Muscle of leg (tissue), 11 donors: ENCODE measurements around the gene TAF11L10. TPM values are rescaled to one million over a fixed set of nuclear protein-coding genes. Genes with fewer than 3 reads are reported as not detected.
"Not testable (repeated sequence)": the region's sequence is repeated elsewhere in the genome, so short reads cannot be mapped to it uniquely, and the experiment has no call there.

Experiments used
- DNase-seq: peaks from one replicate; pipeline ENCODE4 v3.0.0; 2013
- H3K27ac ChIP-seq: one replicate; pipeline ENCODE4 v1.5.1; 2013; ENCODE audit warnings: mild to moderate bottlenecking, low read length, control low read depth
- H3K27me3 ChIP-seq: one replicate; pipeline ENCODE4 v1.6.1; 2013; ENCODE audit warnings: low read length; ENCODE audit not compliant: control insufficient read depth, insufficient read depth
- H3K36me3 ChIP-seq: one replicate; pipeline ENCODE4 v1.6.1; 2013; ENCODE audit warnings: low read length; ENCODE audit not compliant: control insufficient read depth, insufficient read depth
- H3K4me1 ChIP-seq: one replicate; pipeline ENCODE4 v1.6.1; 2013; ENCODE audit warnings: low read length; ENCODE audit not compliant: control insufficient read depth, insufficient read depth
- H3K4me3 ChIP-seq: one replicate; pipeline ENCODE4 v1.5.1; 2013; ENCODE audit warnings: low read length, control low read depth
- H3K9me3 ChIP-seq: replicated peaks from 2 replicates; pipeline ENCODE4 v1.6.1; 2013; ENCODE audit warnings: low read depth, low read length; ENCODE audit not compliant: control insufficient read depth
- WGBS: methylation state at CpG from one replicate; pipeline ENCODE4 v1.1.5; 2013; ENCODE audit warnings: missing lambda C conversion rate; ENCODE audit not compliant: insufficient coverage; 5-methylcytosine and 5-hydroxymethylcytosine counted together
- polyA plus RNA-seq, 8 donors: library from polyadenylated mRNA; unstranded; fragments of 120-200 nt; gene quantifications; one replicate each; pipeline versions ENCODE4 v1.2.1 to v1.2.3, GENCODE V29; 2013; ENCODE audit warnings: inconsistent platforms in 1 of 8, low replicate concordance in 1 of 8; ENCODE audit not compliant: insufficient read length in 8 of 8, insufficient read depth in 1 of 8
- total RNA-seq: library from RNA; stranded (reverse); fragments of 120-200 nt; gene quantifications from one replicate; pipeline ENCODE4 v1.2.4, GENCODE V29; 2013

TAF11L10 gene
- total and polyA plus RNA-seq, 9 donors, result not detected

GRCh38 chr5:17603880-17604279 is 6.3 kb upstream of the TAF11L10 start, which contains the start of gene TAF11L11:
TAF11L11 (plus strand) TSS chr5:17604183.
- not testable (repeated sequence) for DNase-seq, H3K27ac ChIP-seq
- 70% methylated on average over 2 of the region's 6 CpGs for WGBS

GRCh38 chr5:17594255-17594654 is 3.4 kb downstream of the TAF11L10 start, which contains the start of gene TAF11L9:
TAF11L9 (minus strand) TSS chr5:17594394.
- not testable (repeated sequence) for H3K27me3 ChIP-seq, H3K36me3 ChIP-seq, H3K27ac ChIP-seq, DNase-seq, H3K4me3 ChIP-seq, H3K9me3 ChIP-seq, H3K4me1 ChIP-seq
- WGBS, result no CpG with 5 or more reads among the region's 15 CpGs

More at GRCh38 chr5:17603880-17604279, 6.3 kb upstream of the TAF11L10 start, which contains the start of gene TAF11L11:
- H3K4me1 ChIP-seq, H3K9me3 ChIP-seq, H3K27me3 ChIP-seq, H3K4me3 ChIP-seq, H3K36me3 ChIP-seq: not testable (repeated sequence)

DNA sequence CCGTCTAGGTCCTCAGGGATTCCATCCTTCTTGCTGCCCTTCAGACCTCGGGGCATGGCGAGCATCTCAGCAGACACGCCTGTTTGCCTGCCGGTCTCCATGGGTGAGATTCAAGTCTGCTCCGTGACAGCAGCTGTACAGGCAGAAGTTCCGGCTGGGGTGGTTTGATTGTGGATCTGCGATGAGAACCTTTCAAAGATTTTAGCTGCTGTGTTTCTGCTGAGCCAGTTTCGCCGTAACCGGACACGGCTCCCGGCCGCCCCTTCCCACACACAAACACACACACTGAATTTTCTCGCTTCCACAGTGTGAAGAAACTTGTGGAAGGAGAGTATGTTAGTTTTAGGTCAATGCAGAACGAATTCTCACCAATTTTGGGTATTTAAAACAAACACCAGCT is 6.8 kb downstream of the TAF11L10 start, which contains the start of gene TAF11L8:
Gene TAF11L8 (minus strand): TSS at position 101 of the 400 bp plus-strand sequence.
- H3K36me3 ChIP-seq, H3K27me3 ChIP-seq, H3K27ac ChIP-seq, H3K9me3 ChIP-seq, H3K4me3 ChIP-seq, DNase-seq, H3K4me1 ChIP-seq: not testable (repeated sequence)
- no CpG with 5 or more reads among the region's 16 CpGs for WGBS

DNA sequence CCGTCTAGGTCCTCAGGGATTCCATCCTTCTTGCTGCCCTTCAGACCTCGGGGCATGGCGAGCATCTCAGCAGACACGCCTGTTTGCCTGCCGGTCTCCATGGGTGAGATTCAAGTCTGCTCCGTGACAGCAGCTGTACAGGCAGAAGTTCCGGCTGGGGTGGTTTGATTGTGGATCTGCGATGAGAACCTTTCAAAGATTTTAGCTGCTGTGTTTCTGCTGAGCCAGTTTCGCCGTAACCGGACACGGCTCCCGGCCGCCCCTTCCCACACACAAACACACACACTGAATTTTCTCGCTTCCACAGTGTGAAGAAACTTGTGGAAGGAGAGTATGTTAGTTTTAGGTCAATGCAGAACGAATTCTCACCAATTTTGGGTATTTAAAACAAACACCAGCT is 12.0 kb downstream of the TAF11L10 start, which contains the start of gene TAF11L7:
Gene TAF11L7 (minus strand): TSS at position 101 of the 400 bp plus-strand sequence.
- H3K9me3 ChIP-seq, H3K27me3 ChIP-seq, H3K4me1 ChIP-seq, H3K36me3 ChIP-seq, DNase-seq, H3K27ac ChIP-seq, H3K4me3 ChIP-seq: not testable (repeated sequence)
- WGBS, result no CpG with 5 or more reads among the region's 16 CpGs

Other genes with a start within 250 kb of the TAF11L10 start
- gene TAF11L2, start 99.6 kb downstream of the TAF11L10 start, total RNA-seq, result not detected
- gene TAF11L2, start 99.6 kb downstream of the TAF11L10 start, polyA plus RNA-seq, result not detected
- not detected for gene TAF11L3, start 79.5 kb downstream of the TAF11L10 start, total RNA-seq
- gene TAF11L3, start 79.5 kb downstream of the TAF11L10 start, polyA plus RNA-seq, result not detected
- gene TAF11L4, start 76.0 kb downstream of the TAF11L10 start, total RNA-seq, result not detected
- gene TAF11L4, start 76.0 kb downstream of the TAF11L10 start, polyA plus RNA-seq, result not detected
- not detected for gene TAF11L5, start 72.6 kb downstream of the TAF11L10 start, total RNA-seq
- gene TAF11L5, start 72.6 kb downstream of the TAF11L10 start, polyA plus RNA-seq, result not detected
- gene TAF11L6, start 69.2 kb downstream of the TAF11L10 start, total RNA-seq, result not detected
- not detected for gene TAF11L6, start 69.2 kb downstream of the TAF11L10 start, polyA plus RNA-seq
- not detected for gene TAF11L7, start 12.1 kb downstream of the TAF11L10 start, total RNA-seq
- not detected for gene TAF11L7, start 12.1 kb downstream of the TAF11L10 start, polyA plus RNA-seq
- gene TAF11L8, start 6.9 kb downstream of the TAF11L10 start, total RNA-seq, result not detected
- gene TAF11L8, start 6.9 kb downstream of the TAF11L10 start, polyA plus RNA-seq, result not detected
- not detected for gene TAF11L9, start 3.4 kb downstream of the TAF11L10 start, total RNA-seq
- gene TAF11L9, start 3.4 kb downstream of the TAF11L10 start, polyA plus RNA-seq, result not detected
- gene TAF11L11, start 6.4 kb upstream of the TAF11L10 start, total RNA-seq, result not detected
- gene TAF11L11, start 6.4 kb upstream of the TAF11L10 start, polyA plus RNA-seq, result not detected
- gene TAF11L12, start 12.6 kb upstream of the TAF11L10 start, total RNA-seq, result not detected
- gene TAF11L12, start 12.6 kb upstream of the TAF11L10 start, polyA plus RNA-seq, result not detected
- gene TAF11L13, start 34.3 kb upstream of the TAF11L10 start, total RNA-seq, result not detected
- gene TAF11L13, start 34.3 kb upstream of the TAF11L10 start, polyA plus RNA-seq, result not detected
- not detected for gene TAF11L14, start 36.6 kb upstream of the TAF11L10 start, total RNA-seq
- not detected for gene TAF11L14, start 36.6 kb upstream of the TAF11L10 start, polyA plus RNA-seq